ENCODE results near the gene GRB10.

DNA sequence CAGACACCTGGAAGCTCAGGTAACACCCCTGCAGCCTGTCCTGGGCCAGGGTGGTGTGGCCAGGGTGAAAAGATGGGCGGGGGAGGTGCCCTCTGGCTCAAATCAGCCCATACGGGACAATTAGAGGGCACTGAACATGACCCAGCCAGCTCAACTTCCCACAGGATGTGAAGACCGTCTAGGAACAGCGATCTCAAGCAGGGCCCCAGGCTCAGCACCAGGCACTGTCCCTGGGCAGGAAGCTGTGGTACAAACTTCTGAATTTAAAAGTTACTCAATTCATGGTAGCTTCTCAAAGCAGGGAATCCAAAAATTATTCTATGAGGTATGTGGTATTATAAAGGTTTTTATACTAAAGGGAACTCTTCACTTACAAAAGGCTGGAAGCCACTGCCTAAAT, 5.1 kb upstream of the GRB10 start:
- TF ChIP-seq POLR2A (IDR thresholded peaks at IDR 0.05), result no peak
- TF ChIP-seq, protein P1, sequence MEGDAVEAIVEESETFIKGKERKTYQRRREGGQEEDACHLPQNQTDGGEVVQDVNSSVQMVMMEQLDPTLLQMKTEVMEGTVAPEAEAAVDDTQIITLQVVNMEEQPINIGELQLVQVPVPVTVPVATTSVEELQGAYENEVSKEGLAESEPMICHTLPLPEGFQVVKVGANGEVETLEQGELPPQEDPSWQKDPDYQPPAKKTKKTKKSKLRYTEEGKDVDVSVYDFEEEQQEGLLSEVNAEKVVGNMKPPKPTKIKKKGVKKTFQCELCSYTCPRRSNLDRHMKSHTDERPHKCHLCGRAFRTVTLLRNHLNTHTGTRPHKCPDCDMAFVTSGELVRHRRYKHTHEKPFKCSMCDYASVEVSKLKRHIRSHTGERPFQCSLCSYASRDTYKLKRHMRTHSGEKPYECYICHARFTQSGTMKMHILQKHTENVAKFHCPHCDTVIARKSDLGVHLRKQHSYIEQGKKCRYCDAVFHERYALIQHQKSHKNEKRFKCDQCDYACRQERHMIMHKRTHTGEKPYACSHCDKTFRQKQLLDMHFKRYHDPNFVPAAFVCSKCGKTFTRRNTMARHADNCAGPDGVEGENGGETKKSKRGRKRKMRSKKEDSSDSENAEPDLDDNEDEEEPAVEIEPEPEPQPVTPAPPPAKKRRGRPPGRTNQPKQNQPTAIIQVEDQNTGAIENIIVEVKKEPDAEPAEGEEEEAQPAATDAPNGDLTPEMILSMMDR (IDR thresholded peaks at IDR 0.05), result no peak

Data from uterus (tissue), 2 donors.